GM21367 (cell line): ENCODE results near the gene KRTAP4-4.
"Not testable (repeated sequence)": the region's sequence is repeated elsewhere in the genome, so short reads cannot be mapped to it uniquely, and the experiment has no call there.

Source experiments
- ATAC-seq: cut with Tn5 transposase; IDR thresholded peaks from one replicate; pipeline ENCODE4 v1.9.1; 2021; ENCODE audit not compliant: unreplicated experiment

Gene KRTAP4-4

GRCh38 chr17:41148971-41149651 is 11.4 kb downstream of the KRTAP4-4 start:
- not testable (repeated sequence) for ATAC-seq

- no peak for ATAC-seq
These were observed 12.9 kb downstream of the KRTAP4-4 start for GRCh38 chr17:41147531-41148204.

- ATAC-seq, result no peak
These were observed 15.3 kb downstream of the KRTAP4-4 start for GRCh38 chr17:41145261-41145660.

DNA sequence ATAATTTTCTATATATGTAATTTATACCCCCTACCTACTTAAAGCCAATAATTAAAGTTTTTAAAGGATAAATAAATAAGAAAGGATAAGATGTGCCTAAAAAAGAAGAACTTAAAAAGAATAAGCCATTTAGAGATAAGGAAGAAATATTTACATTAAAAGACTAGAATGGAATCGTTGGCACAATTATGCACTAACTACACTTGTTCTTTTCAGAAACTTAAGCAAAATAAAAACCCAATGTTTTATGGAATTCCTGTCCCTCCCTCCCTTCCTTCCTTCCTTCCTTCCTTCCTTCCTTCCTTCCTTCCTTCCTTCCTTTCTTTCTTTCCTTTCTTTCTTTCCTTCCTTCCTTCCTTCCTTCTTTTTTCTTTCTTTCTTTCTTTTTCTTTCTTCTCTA is 15.7 kb downstream of the KRTAP4-4 start:
- ATAC-seq, result no peak

GRCh38 chr17:41141361-41141760 is 19.2 kb downstream of the KRTAP4-4 start:
- ATAC-seq, result no peak

GRCh38 chr17:41140360-41141131 is 20.0 kb downstream of the KRTAP4-4 start, which contains the start of gene KRTAP4-6:
Gene KRTAP4-6 (minus strand): TSS chr17:41140544. CDS start chr17:41140487, 57 bp downstream.
- ATAC-seq, result no peak

GRCh38 chr17:41139865-41140264 is 20.7 kb downstream of the KRTAP4-4 start:
- ATAC-seq, result not testable (repeated sequence)

DNA sequence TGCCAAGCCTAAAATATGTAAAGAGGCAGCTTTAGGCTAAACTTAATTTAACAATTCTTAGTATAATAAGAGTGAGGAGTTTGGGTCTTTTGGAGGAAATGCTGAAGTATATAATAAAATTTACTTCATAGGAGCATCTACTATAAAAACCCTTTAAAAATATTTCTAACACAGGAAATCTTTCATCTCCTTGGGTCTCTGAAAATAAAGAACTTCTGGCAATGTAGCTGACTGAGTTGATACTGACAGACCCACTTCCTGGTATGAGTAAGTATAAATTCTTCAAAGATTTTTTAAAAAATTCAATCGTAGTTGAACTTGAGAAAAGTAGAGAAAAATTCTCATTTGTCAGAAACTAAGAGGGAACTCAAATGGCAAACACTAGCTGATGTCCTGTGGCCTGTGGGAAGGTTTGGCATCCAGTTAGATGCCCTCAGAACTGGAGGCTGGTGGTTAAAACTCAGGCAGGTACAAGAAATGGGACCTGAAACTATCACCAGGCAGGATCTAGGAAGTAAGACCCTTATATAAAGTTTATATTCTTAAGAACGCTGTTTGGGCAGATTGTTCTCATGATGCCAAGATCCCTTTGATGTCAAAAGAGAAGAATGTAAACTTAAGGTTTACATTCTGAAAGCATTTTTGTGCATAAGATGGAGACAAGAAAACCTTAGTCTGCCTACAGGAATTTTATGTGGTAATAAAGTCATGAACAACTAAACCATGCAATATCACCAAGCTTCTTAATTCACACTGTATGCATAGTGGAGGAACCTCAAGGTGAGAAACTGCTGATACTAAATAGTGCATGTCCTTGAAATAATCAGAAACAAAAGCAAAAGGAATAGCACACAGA is 26.4 kb downstream of the KRTAP4-4 start:
- ATAC-seq, result no peak

GRCh38 chr17:41131979-41132378 is 28.6 kb downstream of the KRTAP4-4 start:
- ATAC-seq, result no peak

DNA sequence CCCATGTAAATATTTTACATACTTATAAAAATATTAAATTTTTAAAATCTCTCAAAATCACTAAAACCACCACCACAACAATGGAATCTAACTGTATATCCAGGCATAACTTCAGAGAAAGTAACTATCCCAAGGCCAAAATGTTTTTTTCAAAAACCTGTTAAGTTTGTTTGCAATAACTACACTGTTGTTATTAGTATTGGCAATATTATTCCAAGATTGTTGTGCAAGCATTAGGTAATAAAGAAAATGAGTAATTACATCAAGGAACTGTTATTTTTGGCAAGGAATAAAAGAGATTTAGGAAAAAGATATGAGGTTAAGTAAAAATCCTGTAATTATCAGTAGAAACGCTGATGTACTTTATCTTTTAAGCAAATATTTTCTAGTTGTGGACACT is 33.2 kb downstream of the KRTAP4-4 start:
- no peak for ATAC-seq

GRCh38 chr17:41126412-41126811 is 34.1 kb downstream of the KRTAP4-4 start:
- no peak for ATAC-seq

- ATAC-seq, result no peak
These were observed 35.5 kb downstream of the KRTAP4-4 start for GRCh38 chr17:41125064-41125463.

- ATAC-seq, result not testable (repeated sequence)
These were observed 36.6 kb downstream of the KRTAP4-4 start, which contains the start of gene KRTAP4-12 for GRCh38 chr17:41123991-41124371. Gene KRTAP4-12 (minus strand): TSS chr17:41124182. CDS start chr17:41124122, 60 bp downstream.

- ATAC-seq, result not testable (repeated sequence)
These were observed 37.1 kb downstream of the KRTAP4-4 start for GRCh38 chr17:41123292-41123990.

DNA sequence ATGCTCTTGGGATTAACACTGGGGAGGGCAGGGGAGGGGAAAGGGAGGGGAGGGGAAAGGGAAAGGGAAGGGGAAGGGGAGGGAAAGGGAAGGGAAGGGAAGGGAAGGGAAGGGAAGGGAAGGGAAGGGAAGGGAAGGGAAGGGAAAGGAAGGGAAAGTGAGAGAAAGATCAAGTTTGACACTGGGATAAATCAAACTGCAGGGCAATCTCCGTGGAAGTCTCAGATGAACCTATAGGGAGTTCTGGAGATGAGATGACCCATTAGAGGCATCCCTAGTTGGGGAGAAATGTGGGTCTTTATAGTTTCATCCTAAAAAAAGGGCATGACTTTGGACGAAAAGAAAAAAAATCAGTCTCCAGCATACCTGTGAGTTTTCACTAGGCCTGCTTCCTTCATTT is 38.8 kb downstream of the KRTAP4-4 start:
- ATAC-seq, result no peak

DNA sequence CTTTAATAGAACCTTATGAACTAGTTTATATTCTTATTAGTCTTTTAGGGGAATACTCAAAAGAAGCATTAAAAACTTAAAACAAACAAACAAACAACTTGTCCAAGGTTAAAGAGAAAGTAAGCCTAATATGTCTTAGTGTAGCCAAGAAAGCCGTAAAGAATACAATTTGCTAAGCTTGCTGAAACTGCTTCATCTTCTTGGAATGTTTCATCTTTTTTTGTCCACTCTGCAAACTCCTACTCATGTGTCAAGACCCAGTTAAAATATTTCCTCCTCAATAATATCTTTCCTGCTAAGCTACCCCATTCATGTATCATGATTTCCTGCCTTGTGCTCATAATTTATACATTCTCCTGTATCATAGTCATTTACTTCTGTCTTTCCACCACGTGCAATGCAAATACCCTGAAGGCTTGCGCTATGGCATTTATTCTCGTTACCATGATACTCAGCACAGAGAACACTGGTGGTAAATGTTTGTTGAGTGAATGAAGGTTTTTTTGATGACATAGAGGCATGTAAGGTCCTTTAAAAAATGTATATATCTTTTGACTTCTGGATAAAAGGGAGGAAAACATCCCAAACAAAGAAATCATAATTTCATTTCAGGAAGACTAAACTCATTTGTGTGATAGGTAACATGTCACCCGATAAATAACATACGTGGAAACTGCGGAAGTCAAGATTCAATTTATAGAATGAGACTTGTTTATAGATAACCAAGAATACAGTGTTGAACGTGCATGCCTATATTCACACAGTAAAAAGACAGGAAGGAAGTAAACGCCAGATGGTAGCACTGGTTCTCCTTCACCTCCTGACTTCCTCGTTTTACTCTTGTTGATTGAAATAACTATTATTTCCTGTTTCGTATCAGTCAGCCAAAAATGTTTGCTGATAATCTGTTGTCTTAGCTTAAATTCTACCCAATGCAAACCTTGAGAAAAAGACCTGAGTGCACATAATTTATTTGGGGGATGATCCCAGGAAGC is 40.6 kb downstream of the KRTAP4-4 start:
- not testable (repeated sequence) for ATAC-seq

DNA sequence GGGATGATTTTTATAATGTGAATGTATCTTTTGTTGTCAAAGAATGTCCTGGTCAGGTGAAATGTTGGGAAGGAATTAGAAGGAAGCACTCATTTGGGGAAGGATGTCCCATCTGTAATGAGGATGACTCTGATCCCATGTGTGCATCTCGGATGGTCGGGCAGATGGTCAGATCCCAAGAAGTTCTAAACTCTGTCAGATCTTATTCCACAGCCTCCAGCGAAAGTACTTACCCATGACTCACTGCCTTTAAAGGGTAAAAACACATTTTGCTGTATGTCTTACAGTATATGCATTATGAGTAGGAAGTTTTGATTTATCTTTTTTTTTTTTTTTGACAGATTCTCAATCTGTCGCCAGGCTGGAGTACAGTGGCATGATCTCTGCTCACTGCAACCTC is 41.8 kb downstream of the KRTAP4-4 start:
- no peak for ATAC-seq

DNA sequence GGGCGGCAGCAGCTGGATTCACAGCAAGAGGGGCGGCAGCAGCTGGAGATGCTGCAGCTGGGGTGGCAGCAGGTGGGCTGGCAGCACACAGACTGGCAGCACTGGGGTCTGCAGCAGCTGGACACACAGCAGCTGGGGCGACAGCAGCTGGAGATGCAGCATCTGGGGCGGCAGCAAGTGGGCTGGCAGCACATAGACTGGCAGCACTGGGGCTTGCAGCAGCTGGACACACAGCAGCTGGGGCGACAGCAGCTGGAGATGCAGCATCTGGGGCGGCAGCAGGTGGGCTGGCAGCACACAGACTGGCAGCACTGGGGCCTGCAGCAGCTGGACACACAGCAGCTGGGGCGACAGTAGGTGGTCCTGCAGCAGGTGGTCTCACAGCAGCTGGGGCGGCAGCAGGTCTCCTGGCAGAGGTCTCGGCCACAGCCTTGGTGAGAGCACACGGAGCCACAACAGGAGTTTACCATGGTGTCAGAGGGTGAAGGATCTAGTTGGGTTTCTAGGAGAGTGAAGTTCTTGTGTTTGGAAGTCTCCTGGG is 42.6 kb downstream of the KRTAP4-4 start, which contains the start of gene KRTAP4-11:
Gene KRTAP4-11 (minus strand): TSS at position 528 of the 541 bp plus-strand sequence. CDS start 58 bp downstream, at position 470.
- ATAC-seq, result not testable (repeated sequence)
